Effector memory CD8-positive, alpha-beta T cell (primary cell): ENCODE data around the gene ATP6V0E2.
A peak's percentile ranks its signal among the peaks of the same experiment; 100 is the strongest.

Experiments used
- ATAC-seq: fragments of 150-1000 bp; cut with Tn5 transposase; replicated peaks from 2 replicates; pipeline ENCODE4 v1.10.0; 2021; ENCODE audit warnings: mild to moderate bottlenecking, moderate library complexity
- DNase-seq, 3 experiments: peaks; one replicate each; pipeline ENCODE4 v3.0.0; 2021
- H3K27ac Mint-ChIP-seq, 2 donors: one replicate each; pipeline ENCODE4 v1.8.0; 2022; ENCODE audit warnings: mild to moderate bottlenecking in 2 of 2, mixed read lengths in 2 of 2, moderate library complexity in 2 of 2
- H3K27me3 Mint-ChIP-seq, 2 donors: one replicate each; pipeline ENCODE4 v1.8.0; 2022; ENCODE audit warnings: mixed read lengths in 2 of 2
- H3K36me3 Mint-ChIP-seq: one replicate; pipeline ENCODE4 v1.8.0; 2022; ENCODE audit warnings: mild to moderate bottlenecking, moderate library complexity, mixed read lengths; ENCODE audit not compliant: insufficient read depth
- H3K4me1 Mint-ChIP-seq, 2 donors: one replicate each; pipeline ENCODE4 v1.8.0; 2022; ENCODE audit warnings: low read depth in 2 of 2, mixed read lengths in 2 of 2
- H3K4me3 Mint-ChIP-seq, 2 donors: one replicate each; pipeline ENCODE4 v1.8.0; 2022; ENCODE audit warnings: mild to moderate bottlenecking in 2 of 2, mixed read lengths in 2 of 2, moderate library complexity in 2 of 2
- H3K9me3 Mint-ChIP-seq, 2 donors: one replicate each; pipeline ENCODE4 v1.8.0; 2022; ENCODE audit warnings: mixed read lengths in 2 of 2

The ATP6V0E2 gene

GRCh38 chr7:149832332-149833041 is 41.3 kb upstream of the ATP6V0E2 start:
- H3K27ac Mint-ChIP-seq = no peak overlapping the region
- no peaks in the 10 kb centered on the region for H3K9me3 Mint-ChIP-seq
- peaks cover 0 to under 1% of the 10 kb centered on the region in 2 donors for H3K4me1 Mint-ChIP-seq
- ATAC-seq = no peak
- peaks cover 4% of the 10 kb centered on the region for H3K36me3 Mint-ChIP-seq
- peaks cover 44 to 59% of the 10 kb centered on the region in 2 donors for H3K27me3 Mint-ChIP-seq
- no peak overlapping the region for H3K4me3 Mint-ChIP-seq
- no peak for DNase-seq

GRCh38 chr7:149833495-149834130 is 40.2 kb upstream of the ATP6V0E2 start:
- ATAC-seq (no peak), DNase-seq (no peak)
- H3K27me3 Mint-ChIP-seq = peaks cover 44 to 53% of the 10 kb centered on the region in 2 donors
- H3K4me3 Mint-ChIP-seq = no peak overlapping the region
- H3K27ac Mint-ChIP-seq = no peak overlapping the region
- H3K4me1 Mint-ChIP-seq = peaks cover 6 to 7% of the 10 kb centered on the region in 2 donors
- no peaks in the 10 kb centered on the region for H3K9me3 Mint-ChIP-seq
- peaks cover 10% of the 10 kb centered on the region for H3K36me3 Mint-ChIP-seq

GRCh38 chr7:149834601-149835000 is 39.2 kb upstream of the ATP6V0E2 start:
- DNase-seq (no peak), ATAC-seq (no peak)
- no peaks in the 10 kb centered on the region for H3K9me3 Mint-ChIP-seq
- no peak overlapping the region for H3K4me3 Mint-ChIP-seq
- H3K36me3 Mint-ChIP-seq = peaks cover 6% of the 10 kb centered on the region
- peaks cover 44 to 53% of the 10 kb centered on the region in 2 donors for H3K27me3 Mint-ChIP-seq
- H3K4me1 Mint-ChIP-seq = peaks cover 14 to 15% of the 10 kb centered on the region in 2 donors
- no peak overlapping the region for H3K27ac Mint-ChIP-seq

- H3K27ac Mint-ChIP-seq = no peak overlapping the region
Measured at GRCh38 chr7:149836434-149836833, 37.3 kb upstream of the ATP6V0E2 start.

GRCh38 chr7:149837564-149838223 is 36.1 kb upstream of the ATP6V0E2 start:
- no peaks in the 10 kb centered on the region for H3K9me3 Mint-ChIP-seq
- DNase-seq (no peak), ATAC-seq (no peak)
- peak overlapping the region; percentile 85 to 86 for H3K4me3 Mint-ChIP-seq
- peaks cover 6% of the 10 kb centered on the region for H3K36me3 Mint-ChIP-seq
- H3K27ac Mint-ChIP-seq = peak overlapping the region; percentile 80 to 89
- H3K4me1 Mint-ChIP-seq = peaks cover 18 to 33% of the 10 kb centered on the region in 2 donors
- H3K27me3 Mint-ChIP-seq = peaks cover 24 to 28% of the 10 kb centered on the region in 2 donors

More at GRCh38 chr7:149836434-149836833, 37.3 kb upstream of the ATP6V0E2 start:
- peaks cover 33 to 40% of the 10 kb centered on the region in 2 donors for H3K27me3 Mint-ChIP-seq
- H3K36me3 Mint-ChIP-seq = peaks cover 6% of the 10 kb centered on the region
- DNase-seq = no peak
- ATAC-seq = no peak
- H3K9me3 Mint-ChIP-seq = no peaks in the 10 kb centered on the region
- peaks cover 18 to 25% of the 10 kb centered on the region in 2 donors for H3K4me1 Mint-ChIP-seq
- no peak overlapping the region for H3K4me3 Mint-ChIP-seq

GRCh38 chr7:149838224-149838991 is 35.4 kb upstream of the ATP6V0E2 start, which contains the start of gene ZNF862:
TSS of gene ZNF862 (plus strand) at chr7:149838375. CDS start at chr7:149838612, 237 bp downstream.
- Mint-ChIP-seq H3K9me3 (no peaks in the 10 kb centered on the region), H3K27ac (peak within 1 kb of the TSS; percentile 80 to 89), H3K4me3 (peak within 1 kb of the TSS; percentile 85 to 86), H3K4me1 (peaks cover 18 to 33% of the 10 kb centered on the region in 2 donors), H3K36me3 (peaks cover 6% of the 10 kb centered on the region), H3K27me3 (peaks cover 18 to 21% of the 10 kb centered on the region in 2 donors)
- ATAC-seq (peak; percentile 96), DNase-seq (peak; percentile 92)

GRCh38 chr7:149838992-149839408 is 34.8 kb upstream of the ATP6V0E2 start:
- peaks cover 13 to 15% of the 10 kb centered on the region in 2 donors for H3K27me3 Mint-ChIP-seq
- H3K4me3 Mint-ChIP-seq = peak overlapping the region; percentile 85 to 86
- H3K9me3 Mint-ChIP-seq = no peaks in the 10 kb centered on the region
- H3K36me3 Mint-ChIP-seq = peaks cover 6% of the 10 kb centered on the region
- ATAC-seq (no peak), DNase-seq (no peak)
- H3K27ac Mint-ChIP-seq = peak overlapping the region in 1 of 2 donors; percentile 80
- H3K4me1 Mint-ChIP-seq = peaks cover 19 to 34% of the 10 kb centered on the region in 2 donors

GRCh38 chr7:149839933-149840332 is 33.8 kb upstream of the ATP6V0E2 start:
- H3K4me1 Mint-ChIP-seq = peaks cover 20 to 38% of the 10 kb centered on the region in 2 donors
- peak overlapping the region in 1 of 2 donors; percentile 86 for H3K4me3 Mint-ChIP-seq
- ATAC-seq (no peak), DNase-seq (no peak)
- H3K9me3 Mint-ChIP-seq = no peaks in the 10 kb centered on the region
- peaks cover 4 to 6% of the 10 kb centered on the region in 2 donors for H3K27me3 Mint-ChIP-seq
- no peak overlapping the region for H3K27ac Mint-ChIP-seq
- peaks cover 6% of the 10 kb centered on the region for H3K36me3 Mint-ChIP-seq

GRCh38 chr7:149843566-149843965 is 30.2 kb upstream of the ATP6V0E2 start:
- Mint-ChIP-seq H3K4me3 (no peak overlapping the region), H3K4me1 (peaks cover 16 to 32% of the 10 kb centered on the region in 2 donors), H3K9me3 (no peaks in the 10 kb centered on the region), H3K36me3 (peaks cover 6% of the 10 kb centered on the region), H3K27ac (no peak overlapping the region), H3K27me3 (no peaks in the 10 kb centered on the region)
- no peak for ATAC-seq
- no peak for DNase-seq

GRCh38 chr7:149844445-149844844 is 29.3 kb upstream of the ATP6V0E2 start:
- H3K27ac Mint-ChIP-seq = no peak overlapping the region
- H3K36me3 Mint-ChIP-seq = peaks cover 6% of the 10 kb centered on the region
- no peaks in the 10 kb centered on the region for H3K27me3 Mint-ChIP-seq
- ATAC-seq = no peak
- peaks cover 9 to 25% of the 10 kb centered on the region in 2 donors for H3K4me1 Mint-ChIP-seq
- no peak for DNase-seq
- H3K9me3 Mint-ChIP-seq = no peaks in the 10 kb centered on the region
- H3K4me3 Mint-ChIP-seq = no peak overlapping the region

- Mint-ChIP-seq H3K27ac (no peak overlapping the region), H3K4me3 (no peak overlapping the region), H3K9me3 (no peaks in the 10 kb centered on the region), H3K4me1 (peaks cover 8 to 20% of the 10 kb centered on the region in 2 donors), H3K27me3 (no peaks in the 10 kb centered on the region), H3K36me3 (peaks cover 6% of the 10 kb centered on the region)
- ATAC-seq (no peak), DNase-seq (no peak)
Measured at GRCh38 chr7:149845257-149845980, 28.4 kb upstream of the ATP6V0E2 start.

GRCh38 chr7:149846021-149846420 is 27.7 kb upstream of the ATP6V0E2 start:
- H3K9me3 Mint-ChIP-seq = no peaks in the 10 kb centered on the region
- peaks cover 6% of the 10 kb centered on the region for H3K36me3 Mint-ChIP-seq
- no peak for ATAC-seq
- no peaks in the 10 kb centered on the region for H3K27me3 Mint-ChIP-seq
- H3K4me1 Mint-ChIP-seq = peaks cover 6 to 15% of the 10 kb centered on the region in 2 donors
- no peak overlapping the region for H3K27ac Mint-ChIP-seq
- no peak for DNase-seq
- H3K4me3 Mint-ChIP-seq = no peak overlapping the region
